RKO (cell line): ENCODE measurements around the gene BRK1.
"Not testable (repeated sequence)": the region's sequence is repeated elsewhere in the genome, so short reads cannot be mapped to it uniquely, and the experiment has no call there.

Source experiments
- DNase-seq: peaks from one replicate; pipeline ENCODE4 v3.0.0-alpha.2; 2016; ENCODE audit warnings: low spot score

BRK1 gene

GRCh38 chr3:10142707-10143560 lies 27.5 kb downstream of the BRK1 start:
- DNase-seq = peak; percentile 49

GRCh38 chr3:10145685-10146084 lies 30.2 kb downstream of the BRK1 start:
- no peak for DNase-seq

GRCh38 chr3:10149226-10149625 lies 33.8 kb downstream of the BRK1 start:
- no peak for DNase-seq

- no peak for DNase-seq
Measured at GRCh38 chr3:10150987-10151386, 35.5 kb downstream of the BRK1 start.

- no peak for DNase-seq
Measured at GRCh38 chr3:10154335-10155122, 39.1 kb downstream of the BRK1 start.

- DNase-seq = no peak
Measured at GRCh38 chr3:10155123-10155472, 39.6 kb downstream of the BRK1 start.

GRCh38 chr3:10155658-10156057 lies 40.2 kb downstream of the BRK1 start:
- DNase-seq = no peak

- DNase-seq = no peak
Measured at GRCh38 chr3:10157031-10157430, 41.6 kb downstream of the BRK1 start.

GRCh38 chr3:10158555-10158954 lies 43.1 kb downstream of the BRK1 start:
- DNase-seq = not testable (repeated sequence)

- DNase-seq = no peak
Measured at GRCh38 chr3:10160346-10160745, 44.9 kb downstream of the BRK1 start.

GRCh38 chr3:10160925-10161324 lies 45.5 kb downstream of the BRK1 start:
- no peak for DNase-seq

- DNase-seq = no peak
Measured at GRCh38 chr3:10162185-10162584, 46.7 kb downstream of the BRK1 start.

GRCh38 chr3:10164201-10164545 lies 48.7 kb downstream of the BRK1 start:
- DNase-seq = not testable (repeated sequence)

GRCh38 chr3:10164546-10165393 lies 49.3 kb downstream of the BRK1 start, which contains the start of gene IRAK2:
Gene IRAK2, plus strand, starts transcription at chr3:10164919. Its CDS starts 36 bp downstream, at chr3:10164955.
- DNase-seq = peak; percentile 56

- DNase-seq = no peak
Measured at GRCh38 chr3:10166213-10166604, 50.7 kb downstream of the BRK1 start.

- no peak for DNase-seq
Measured at GRCh38 chr3:10169000-10169496, 53.6 kb downstream of the BRK1 start.

- no peak for DNase-seq
Measured at GRCh38 chr3:10170915-10171478, 55.5 kb downstream of the BRK1 start.

- DNase-seq = no peak
Measured at GRCh38 chr3:10173095-10173925, 57.8 kb downstream of the BRK1 start.

GRCh38 chr3:10173926-10174435 lies 58.5 kb downstream of the BRK1 start:
- DNase-seq = peak; percentile 69

GRCh38 chr3:10175334-10175733 lies 59.9 kb downstream of the BRK1 start:
- not testable (repeated sequence) for DNase-seq

GRCh38 chr3:10176150-10176549 lies 60.7 kb downstream of the BRK1 start:
- DNase-seq = not testable (repeated sequence)
